Liver (tissue), 9 donors: ENCODE measurements around the gene OGFR. TPM values are rescaled to one million over a fixed set of nuclear protein-coding genes. Genes with fewer than 3 reads are reported as not detected.

Source experiments
- DNase-seq: peaks from one replicate; pipeline ENCODE4 v3.0.0-alpha.2; 2017; ENCODE audit warnings: low spot score
- H3K27ac ChIP-seq, 2 donors: one replicate each; pipeline ENCODE4 v1.7.0; 2013; ENCODE audit warnings: inconsistent platforms in 2 of 2, low read length in 2 of 2, control low read depth in 1 of 2, low read depth in 1 of 2, mild to moderate bottlenecking in 1 of 2
- H3K27me3 ChIP-seq, 4 donors: one replicate each; pipeline versions ENCODE4 v1.6.1 to v1.7.0; 2013; ENCODE audit warnings: low read length in 3 of 4, inconsistent platforms in 1 of 4, mild to moderate bottlenecking in 1 of 4, moderate library complexity in 1 of 4; ENCODE audit not compliant: control insufficient read depth in 4 of 4, insufficient read depth in 4 of 4
- H3K36me3 ChIP-seq, 4 donors: one replicate each; pipeline versions ENCODE4 v1.6.1 to v1.7.0; 2013; ENCODE audit warnings: low read length in 3 of 4, mild to moderate bottlenecking in 3 of 4, low read depth in 1 of 4, moderate library complexity in 1 of 4; ENCODE audit not compliant: control insufficient read depth in 4 of 4, insufficient read depth in 3 of 4
- H3K4me1 ChIP-seq, 4 donors: one replicate each; pipeline versions ENCODE4 v1.6.1 to v1.7.0; 2013; ENCODE audit warnings: low read length in 3 of 4, mild to moderate bottlenecking in 3 of 4, moderate library complexity in 1 of 4; ENCODE audit not compliant: control insufficient read depth in 4 of 4, insufficient read depth in 4 of 4
- H3K4me3 ChIP-seq, 3 donors: one replicate each; pipeline versions ENCODE4 v1.6.1 to v1.7.0; 2013; ENCODE audit warnings: low read length in 3 of 3, control low read depth in 1 of 3, low read depth in 1 of 3, mild to moderate bottlenecking in 1 of 3
- H3K9ac ChIP-seq, 2 donors: one replicate each; pipeline ENCODE4 v1.7.0; 2013; ENCODE audit warnings: low read length in 2 of 2, mild to moderate bottlenecking in 2 of 2, moderate library complexity in 2 of 2, control low read depth in 1 of 2, low read depth in 1 of 2
- H3K9me3 ChIP-seq, 4 donors: one replicate each; pipeline versions ENCODE4 v1.6.1 to v1.7.0; 2013; ENCODE audit warnings: low read length in 3 of 4; ENCODE audit not compliant: control insufficient read depth in 4 of 4
- EGR1 ChIP-seq, 2 donors: IDR thresholded peaks; 2 replicates each; pipeline ENCODE4 v1.6.1; 2016 to 2018; ENCODE audit warnings: antibody characterized with exemption in 2 of 2, low read depth in 2 of 2
- FOXA1 ChIP-seq: IDR thresholded peaks from 2 replicates; pipeline ENCODE4 v1.6.1; 2016; ENCODE audit warnings: antibody characterized with exemption
- FOXA2 ChIP-seq: IDR thresholded peaks from 2 replicates; pipeline ENCODE4 v1.6.1; 2016; ENCODE audit warnings: antibody characterized with exemption
- GABPA ChIP-seq, 2 donors: IDR thresholded peaks in 1 of 2; conservative IDR thresholded peaks in 1 of 2; 2 replicates each; pipeline ENCODE4 v1.6.1; 2016; ENCODE audit warnings: antibody characterized with exemption in 2 of 2, mild to moderate bottlenecking in 1 of 2, moderate library complexity in 1 of 2
- HNF4A ChIP-seq, 2 donors: conservative IDR thresholded peaks; 2 replicates each; pipeline ENCODE4 v1.6.1; 2016; ENCODE audit warnings: antibody characterized with exemption in 2 of 2, mild to moderate bottlenecking in 2 of 2
- HNF4G ChIP-seq: IDR thresholded peaks from 2 replicates; pipeline ENCODE4 v1.6.1; 2016; ENCODE audit warnings: antibody characterized with exemption
- JUND ChIP-seq, 2 donors: IDR thresholded peaks; 2 replicates each; pipeline ENCODE4 v1.6.1; 2016; ENCODE audit warnings: antibody characterized with exemption in 2 of 2
- MAX ChIP-seq: IDR thresholded peaks from 2 replicates; pipeline ENCODE4 v1.6.1; 2016; ENCODE audit warnings: antibody characterized with exemption
- NR2F2 ChIP-seq: IDR thresholded peaks from 2 replicates; pipeline ENCODE4 v1.6.1; 2016; ENCODE audit warnings: antibody characterized with exemption
- RAD21 ChIP-seq, 2 donors: IDR thresholded peaks; 2 replicates each; pipeline ENCODE4 v1.6.1; 2016; ENCODE audit warnings: antibody characterized with exemption in 2 of 2, mild to moderate bottlenecking in 2 of 2
- RXRA ChIP-seq, 2 donors: IDR thresholded peaks; 2 replicates each; pipeline ENCODE4 v1.6.1; 2017 to 2018; ENCODE audit warnings: antibody characterized with exemption in 2 of 2, mild to moderate bottlenecking in 1 of 2
- SP1 ChIP-seq: IDR thresholded peaks from 2 replicates; pipeline ENCODE4 v1.6.1; 2018; ENCODE audit warnings: antibody characterized with exemption, mild to moderate bottlenecking
- TAF1 ChIP-seq: conservative IDR thresholded peaks from 2 replicates; pipeline ENCODE4 v1.6.1; 2016; ENCODE audit warnings: antibody characterized with exemption, mild to moderate bottlenecking
- YY1 ChIP-seq: IDR thresholded peaks from 2 replicates; pipeline ENCODE4 v1.6.1; 2016; ENCODE audit warnings: antibody characterized with exemption, mild to moderate bottlenecking
- WGBS: extraction: QIAGEN DNeasy Blood & Tissue Kit; methylation state at CpG from one replicate; pipeline ENCODE4 v1.1.7; 2013; 5-methylcytosine and 5-hydroxymethylcytosine counted together
- polyA plus RNA-seq, 2 donors: library from polyadenylated mRNA; stranded (reverse) in 1 of 2; unstranded in 1 of 2; fragments of 200-250 nt in 1 of 2; fragments of >200 nt in 1 of 2; fragmentation: Nextera tagmentation in 1 of 2; extraction: Ambion mirVana in 1 of 2; gene quantifications; one replicate each; pipeline versions ENCODE4 v1.2.1 to v1.2.3, GENCODE V29; 2013 to 2015
- total RNA-seq, 2 donors: library from RNA; depleted of rRNA; stranded (reverse); fragments of >200 nt; gene quantifications; one replicate each; pipeline ENCODE4 v1.2.3, GENCODE V29; 2014
- TF ChIP-seq, protein P1 (sequence below): IDR thresholded peaks from 2 replicates; pipeline ENCODE4 v1.6.1; 2016; ENCODE audit warnings: antibody characterized with exemption
- TF ChIP-seq, protein P2 (sequence below): IDR thresholded peaks from 2 replicates; pipeline ENCODE4 v1.6.1; 2016; ENCODE audit warnings: antibody characterized with exemption
- TF ChIP-seq, protein P3 (sequence below): IDR thresholded peaks from 2 replicates; pipeline ENCODE4 v1.6.1; 2016; ENCODE audit warnings: antibody characterized with exemption, mild to moderate bottlenecking
- TF ChIP-seq, protein P4 (sequence below): fragments of 150-350 bp; IDR thresholded peaks from 2 replicates; pipeline ENCODE4 v1.5.1; 2017; ENCODE audit warnings: improper control_type of control experiment, low read depth, low read length; ENCODE audit not compliant: missing input control
- donor health status: healthy.
- donor health status: healthy.
- donor health status: healthy.
- donor health status: healthy.
- donor health status: healthy.

OGFR gene
- total and polyA plus RNA-seq, 4 donors, result 5.9 to 59.4 (median 29.4) TPM

GRCh38 chr20:62816031-62816883 is 11.6 kb downstream of the OGFR start:
- TF ChIP-seq TAF1 (no peak), JUND (IDR thresholded peaks at IDR 0.05) (no peak), FOXA1 (no peak), NR2F2 (no peak), EGR1 (IDR thresholded peaks at IDR 0.05; ENCODE audit: low read depth in 2 of 2) (no peak), HNF4A (conservative IDR thresholded peaks at IDR 0.05) (no peak), GABPA (IDR thresholded peaks at IDR 0.05 in 1 of 2, conservative IDR thresholded peaks at IDR 0.05 in 1 of 2) (no peak), RXRA (IDR thresholded peaks at IDR 0.05) (no peak), MAX (no peak), FOXA2 (no peak), SP1 (no peak), HNF4G (no peak), RAD21 (IDR thresholded peaks at IDR 0.05) (no peak), YY1 (no peak)
- TF ChIP-seq, protein P1, sequence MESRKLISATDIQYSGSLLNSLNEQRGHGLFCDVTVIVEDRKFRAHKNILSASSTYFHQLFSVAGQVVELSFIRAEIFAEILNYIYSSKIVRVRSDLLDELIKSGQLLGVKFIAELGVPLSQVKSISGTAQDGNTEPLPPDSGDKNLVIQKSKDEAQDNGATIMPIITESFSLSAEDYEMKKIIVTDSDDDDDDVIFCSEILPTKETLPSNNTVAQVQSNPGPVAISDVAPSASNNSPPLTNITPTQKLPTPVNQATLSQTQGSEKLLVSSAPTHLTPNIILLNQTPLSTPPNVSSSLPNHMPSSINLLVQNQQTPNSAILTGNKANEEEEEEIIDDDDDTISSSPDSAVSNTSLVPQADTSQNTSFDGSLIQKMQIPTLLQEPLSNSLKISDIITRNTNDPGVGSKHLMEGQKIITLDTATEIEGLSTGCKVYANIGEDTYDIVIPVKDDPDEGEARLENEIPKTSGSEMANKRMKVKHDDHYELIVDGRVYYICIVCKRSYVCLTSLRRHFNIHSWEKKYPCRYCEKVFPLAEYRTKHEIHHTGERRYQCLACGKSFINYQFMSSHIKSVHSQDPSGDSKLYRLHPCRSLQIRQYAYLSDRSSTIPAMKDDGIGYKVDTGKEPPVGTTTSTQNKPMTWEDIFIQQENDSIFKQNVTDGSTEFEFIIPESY, result no peak
- TF ChIP-seq, protein P2, sequence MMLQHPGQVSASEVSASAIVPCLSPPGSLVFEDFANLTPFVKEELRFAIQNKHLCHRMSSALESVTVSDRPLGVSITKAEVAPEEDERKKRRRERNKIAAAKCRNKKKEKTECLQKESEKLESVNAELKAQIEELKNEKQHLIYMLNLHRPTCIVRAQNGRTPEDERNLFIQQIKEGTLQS, result no peak
- TF ChIP-seq, protein P3, sequence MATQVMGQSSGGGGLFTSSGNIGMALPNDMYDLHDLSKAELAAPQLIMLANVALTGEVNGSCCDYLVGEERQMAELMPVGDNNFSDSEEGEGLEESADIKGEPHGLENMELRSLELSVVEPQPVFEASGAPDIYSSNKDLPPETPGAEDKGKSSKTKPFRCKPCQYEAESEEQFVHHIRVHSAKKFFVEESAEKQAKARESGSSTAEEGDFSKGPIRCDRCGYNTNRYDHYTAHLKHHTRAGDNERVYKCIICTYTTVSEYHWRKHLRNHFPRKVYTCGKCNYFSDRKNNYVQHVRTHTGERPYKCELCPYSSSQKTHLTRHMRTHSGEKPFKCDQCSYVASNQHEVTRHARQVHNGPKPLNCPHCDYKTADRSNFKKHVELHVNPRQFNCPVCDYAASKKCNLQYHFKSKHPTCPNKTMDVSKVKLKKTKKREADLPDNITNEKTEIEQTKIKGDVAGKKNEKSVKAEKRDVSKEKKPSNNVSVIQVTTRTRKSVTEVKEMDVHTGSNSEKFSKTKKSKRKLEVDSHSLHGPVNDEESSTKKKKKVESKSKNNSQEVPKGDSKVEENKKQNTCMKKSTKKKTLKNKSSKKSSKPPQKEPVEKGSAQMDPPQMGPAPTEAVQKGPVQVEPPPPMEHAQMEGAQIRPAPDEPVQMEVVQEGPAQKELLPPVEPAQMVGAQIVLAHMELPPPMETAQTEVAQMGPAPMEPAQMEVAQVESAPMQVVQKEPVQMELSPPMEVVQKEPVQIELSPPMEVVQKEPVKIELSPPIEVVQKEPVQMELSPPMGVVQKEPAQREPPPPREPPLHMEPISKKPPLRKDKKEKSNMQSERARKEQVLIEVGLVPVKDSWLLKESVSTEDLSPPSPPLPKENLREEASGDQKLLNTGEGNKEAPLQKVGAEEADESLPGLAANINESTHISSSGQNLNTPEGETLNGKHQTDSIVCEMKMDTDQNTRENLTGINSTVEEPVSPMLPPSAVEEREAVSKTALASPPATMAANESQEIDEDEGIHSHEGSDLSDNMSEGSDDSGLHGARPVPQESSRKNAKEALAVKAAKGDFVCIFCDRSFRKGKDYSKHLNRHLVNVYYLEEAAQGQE, result no peak
- TF ChIP-seq, protein P4, sequence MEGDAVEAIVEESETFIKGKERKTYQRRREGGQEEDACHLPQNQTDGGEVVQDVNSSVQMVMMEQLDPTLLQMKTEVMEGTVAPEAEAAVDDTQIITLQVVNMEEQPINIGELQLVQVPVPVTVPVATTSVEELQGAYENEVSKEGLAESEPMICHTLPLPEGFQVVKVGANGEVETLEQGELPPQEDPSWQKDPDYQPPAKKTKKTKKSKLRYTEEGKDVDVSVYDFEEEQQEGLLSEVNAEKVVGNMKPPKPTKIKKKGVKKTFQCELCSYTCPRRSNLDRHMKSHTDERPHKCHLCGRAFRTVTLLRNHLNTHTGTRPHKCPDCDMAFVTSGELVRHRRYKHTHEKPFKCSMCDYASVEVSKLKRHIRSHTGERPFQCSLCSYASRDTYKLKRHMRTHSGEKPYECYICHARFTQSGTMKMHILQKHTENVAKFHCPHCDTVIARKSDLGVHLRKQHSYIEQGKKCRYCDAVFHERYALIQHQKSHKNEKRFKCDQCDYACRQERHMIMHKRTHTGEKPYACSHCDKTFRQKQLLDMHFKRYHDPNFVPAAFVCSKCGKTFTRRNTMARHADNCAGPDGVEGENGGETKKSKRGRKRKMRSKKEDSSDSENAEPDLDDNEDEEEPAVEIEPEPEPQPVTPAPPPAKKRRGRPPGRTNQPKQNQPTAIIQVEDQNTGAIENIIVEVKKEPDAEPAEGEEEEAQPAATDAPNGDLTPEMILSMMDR, result no peak
- Histone ChIP-seq H3K27me3 (peaks cover 0 to 4% (median 0%) of the 10 kb centered on the region in 4 donors), H3K4me1 (peaks cover 3 to 14% (median 5%) of the 10 kb centered on the region in 4 donors), H3K27ac (no peak overlapping the region), H3K36me3 (peaks cover 7 to 20% (median 13%) of the 10 kb centered on the region in 4 donors), H3K9ac (no peak overlapping the region), H3K9me3 (no peaks in the 10 kb centered on the region), H3K4me3 (peak overlapping the region in 1 of 3 donors; percentile 24)
- no peak for DNase-seq
- WGBS, result 4% methylated on average over 57 of the region's 57 CpGs
